Body of pancreas (tissue), 4 donors: ENCODE data around the gene TMTC4.

Experiments
- POLR2A ChIP-seq, 3 donors: fragments of 450-650 bp; IDR thresholded peaks; one replicate each; pipeline ENCODE4 v1.6.1; 2016; ENCODE audit warnings: antibody characterized with exemption in 3 of 3, mild to moderate bottlenecking in 2 of 3
- TF ChIP-seq, protein P1 (sequence below), 7 experiments: fragments of 450-650 bp in 4 of 7; fragments of 200-600 bp in 3 of 7; sonication (generic) in 3 of 7; IDR thresholded peaks; one replicate each; pipeline ENCODE4 v1.5.1; 2016 to 2019; ENCODE audit warnings: antibody characterized with exemption in 7 of 7

DNA sequence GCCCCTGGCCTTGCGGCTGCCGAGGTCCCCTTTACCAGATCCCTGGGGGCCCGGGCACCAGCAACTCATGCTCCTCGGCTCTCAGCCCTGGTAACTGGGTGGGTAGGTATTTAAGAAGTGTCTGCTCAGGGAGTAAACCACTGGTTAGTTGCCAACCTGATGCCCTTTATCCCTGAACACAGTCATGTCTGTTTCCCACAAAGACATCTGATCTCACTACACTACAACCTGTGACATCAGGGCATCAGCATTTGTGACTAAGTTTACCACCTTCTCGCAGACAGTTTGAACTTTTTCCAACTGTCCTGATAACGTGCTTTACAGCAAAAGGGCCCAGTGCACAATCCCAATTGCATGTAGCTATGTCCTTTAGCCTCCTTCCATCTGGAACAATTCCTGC, 108.1 kb downstream of the TMTC4 start:
- TF ChIP-seq POLR2A (IDR thresholded peaks at IDR 0.05), result no peak
- TF ChIP-seq, protein P1, sequence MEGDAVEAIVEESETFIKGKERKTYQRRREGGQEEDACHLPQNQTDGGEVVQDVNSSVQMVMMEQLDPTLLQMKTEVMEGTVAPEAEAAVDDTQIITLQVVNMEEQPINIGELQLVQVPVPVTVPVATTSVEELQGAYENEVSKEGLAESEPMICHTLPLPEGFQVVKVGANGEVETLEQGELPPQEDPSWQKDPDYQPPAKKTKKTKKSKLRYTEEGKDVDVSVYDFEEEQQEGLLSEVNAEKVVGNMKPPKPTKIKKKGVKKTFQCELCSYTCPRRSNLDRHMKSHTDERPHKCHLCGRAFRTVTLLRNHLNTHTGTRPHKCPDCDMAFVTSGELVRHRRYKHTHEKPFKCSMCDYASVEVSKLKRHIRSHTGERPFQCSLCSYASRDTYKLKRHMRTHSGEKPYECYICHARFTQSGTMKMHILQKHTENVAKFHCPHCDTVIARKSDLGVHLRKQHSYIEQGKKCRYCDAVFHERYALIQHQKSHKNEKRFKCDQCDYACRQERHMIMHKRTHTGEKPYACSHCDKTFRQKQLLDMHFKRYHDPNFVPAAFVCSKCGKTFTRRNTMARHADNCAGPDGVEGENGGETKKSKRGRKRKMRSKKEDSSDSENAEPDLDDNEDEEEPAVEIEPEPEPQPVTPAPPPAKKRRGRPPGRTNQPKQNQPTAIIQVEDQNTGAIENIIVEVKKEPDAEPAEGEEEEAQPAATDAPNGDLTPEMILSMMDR (IDR thresholded peaks at IDR 0.05), result no peak
